DOHH2 (cell line): Measurements from ENCODE around the gene TLK1.

ENCODE experiments used
- H3F3A ChIP-seq: fragments of 200-600 bp; sonication (generic), shearing (Covaris generic); 2 replicates; pipeline ENCODE4 v1.6.0; 2016; ENCODE audit warnings: antibody characterized with exemption, mild to moderate bottlenecking; ENCODE audit not compliant: control insufficient read depth, insufficient read depth
- H3K27ac ChIP-seq: fragments of 200-600 bp; sonication (generic); 2 replicates; pipeline ENCODE4 v1.5.1; 2014; ENCODE audit warnings: low read depth, mild to moderate bottlenecking, low read length, moderate library complexity
- H3K27me3 ChIP-seq: fragments of 200-600 bp; sonication (generic); 2 replicates; pipeline ENCODE4 v1.6.1; 2014; ENCODE audit warnings: mild to moderate bottlenecking, low read length, mixed read lengths; ENCODE audit not compliant: control insufficient read depth
- H3K36me3 ChIP-seq: fragments of 200-600 bp; sonication (generic); 2 replicates; pipeline ENCODE4 v1.6.1; 2014; ENCODE audit warnings: mild to moderate bottlenecking, low read length, moderate library complexity, mixed read lengths; ENCODE audit not compliant: control insufficient read depth
- H3K4me1 ChIP-seq: fragments of 200-600 bp; sonication (generic); 2 replicates; pipeline ENCODE4 v1.6.1; 2014; ENCODE audit warnings: mild to moderate bottlenecking, low read length, mixed read lengths; ENCODE audit not compliant: control insufficient read depth
- H3K4me2 ChIP-seq: fragments of 200-600 bp; sonication (generic); 2 replicates; pipeline ENCODE4 v1.6.0; 2014; ENCODE audit warnings: mild to moderate bottlenecking, low read length, moderate library complexity
- H3K4me3 ChIP-seq: fragments of 200-600 bp; sonication (generic); 2 replicates; pipeline ENCODE4 v1.5.1; 2014; ENCODE audit warnings: mild to moderate bottlenecking, low read length, mixed read lengths
- H3K79me2 ChIP-seq: fragments of 200-600 bp; sonication (generic); 2 replicates; pipeline ENCODE4 v1.6.1; 2014; ENCODE audit warnings: mild to moderate bottlenecking, low read length, mixed read lengths; ENCODE audit not compliant: control insufficient read depth
- H3K9me2 ChIP-seq: fragments of 200-600 bp; sonication (generic); replicated peaks from 2 replicates; pipeline ENCODE4 v1.6.1; 2014; ENCODE audit warnings: mild to moderate bottlenecking, low read length, mixed read lengths; ENCODE audit not compliant: control insufficient read depth
- H3K9me3 ChIP-seq: fragments of 200-600 bp; sonication (generic); 2 replicates; pipeline ENCODE4 v1.6.1; 2014; ENCODE audit warnings: antibody characterized with exemption, low read length, mixed read lengths; ENCODE audit not compliant: control insufficient read depth, insufficient read depth
- H4K20me1 ChIP-seq: fragments of 200-600 bp; sonication (generic); 2 replicates; pipeline ENCODE4 v1.6.0; 2014; ENCODE audit warnings: low read depth, mild to moderate bottlenecking, antibody characterized with exemption, low read length, moderate library complexity; ENCODE audit not compliant: control insufficient read depth, insufficient read depth
- CTCF ChIP-seq: fragments of 200-600 bp; sonication (generic); IDR thresholded peaks from one replicate; pipeline ENCODE4 v1.5.1; 2014; ENCODE audit warnings: antibody characterized with exemption, mild to moderate bottlenecking, low read depth, low read length; ENCODE audit not compliant: poor library complexity, severe bottlenecking
- EZH2phosphoT487 ChIP-seq: fragments of 200-600 bp; sonication (generic); IDR thresholded peaks from 2 replicates; pipeline ENCODE4 v1.6.1; 2017; ENCODE audit warnings: borderline replicate concordance, mild to moderate bottlenecking, antibody characterized with exemption, low read length, moderate library complexity, mixed read lengths

The TLK1 gene

GRCh38 chr2:171176516-171176915 is 15.8 kb upstream of the TLK1 start:
- Histone ChIP-seq H3K4me2 (no peak overlapping the region), H3K36me3 (no peaks in the 10 kb centered on the region), H3K4me3 (no peak overlapping the region), H3K27me3 (no peaks in the 10 kb centered on the region), H3K4me1 (no peaks in the 10 kb centered on the region), H3K27ac (no peak overlapping the region), H4K20me1 (no peaks in the 10 kb centered on the region), H3F3A (no peaks in the 10 kb centered on the region), H3K9me2 (no peaks in the 10 kb centered on the region), H3K79me2 (no peaks in the 10 kb centered on the region), H3K9me3 (no peaks in the 10 kb centered on the region)
- TF ChIP-seq CTCF: no peak
- no peak for TF ChIP-seq EZH2phosphoT487

GRCh38 chr2:171174075-171174474 is 13.4 kb upstream of the TLK1 start:
- H3F3A ChIP-seq: no peaks in the 10 kb centered on the region
- no peak for TF ChIP-seq CTCF
- no peak for TF ChIP-seq EZH2phosphoT487
- no peaks in the 10 kb centered on the region for H3K9me2 ChIP-seq
- H3K27ac ChIP-seq: no peak overlapping the region
- no peaks in the 10 kb centered on the region for H3K4me1 ChIP-seq
- no peak overlapping the region for H3K4me2 ChIP-seq
- no peaks in the 10 kb centered on the region for H3K36me3 ChIP-seq
- H3K79me2 ChIP-seq: no peaks in the 10 kb centered on the region
- H3K27me3 ChIP-seq: no peaks in the 10 kb centered on the region
- H3K4me3 ChIP-seq: no peak overlapping the region
- no peaks in the 10 kb centered on the region for H3K9me3 ChIP-seq
- H4K20me1 ChIP-seq: no peaks in the 10 kb centered on the region

- no peak for TF ChIP-seq CTCF
- no peak for TF ChIP-seq EZH2phosphoT487
- no peaks in the 10 kb centered on the region for H3K4me1 ChIP-seq
Observed at GRCh38 chr2:171173087-171173486, 12.4 kb upstream of the TLK1 start.

GRCh38 chr2:171171808-171172207 is 11.1 kb upstream of the TLK1 start:
- Histone ChIP-seq H3K4me2 (no peak overlapping the region), H3K27me3 (no peaks in the 10 kb centered on the region), H3K4me3 (no peak overlapping the region), H3K9me2 (no peaks in the 10 kb centered on the region), H3K9me3 (no peaks in the 10 kb centered on the region), H3K27ac (no peak overlapping the region), H3K79me2 (no peaks in the 10 kb centered on the region), H3K4me1 (no peaks in the 10 kb centered on the region), H3K36me3 (no peaks in the 10 kb centered on the region), H4K20me1 (no peaks in the 10 kb centered on the region), H3F3A (no peaks in the 10 kb centered on the region)
- TF ChIP-seq CTCF (no peak), EZH2phosphoT487 (no peak)

More at GRCh38 chr2:171173087-171173486, 12.4 kb upstream of the TLK1 start:
- H4K20me1 ChIP-seq: no peaks in the 10 kb centered on the region
- no peaks in the 10 kb centered on the region for H3K36me3 ChIP-seq
- no peak overlapping the region for H3K27ac ChIP-seq
- no peaks in the 10 kb centered on the region for H3F3A ChIP-seq
- no peaks in the 10 kb centered on the region for H3K9me3 ChIP-seq
- no peaks in the 10 kb centered on the region for H3K79me2 ChIP-seq
- no peaks in the 10 kb centered on the region for H3K27me3 ChIP-seq
- H3K4me3 ChIP-seq: no peak overlapping the region
- H3K4me2 ChIP-seq: no peak overlapping the region
- H3K9me2 ChIP-seq: no peaks in the 10 kb centered on the region
